NCI-H748 treated with DMSO at 0.1 percent for 48 hours (cell line): ENCODE data around the gene PLEKHA4.
"Not testable (repeated sequence)": the region's sequence is repeated elsewhere in the genome, so short reads cannot be mapped to it uniquely, and the experiment has no call there.

Source experiments
- DNase-seq: peaks from one replicate; lab custom pipeline; 2025; lab: John Stamatoyannopoulos, UW

PLEKHA4 gene

GRCh38 chr19:48887861-48888612, 19.6 kb upstream of the PLEKHA4 start:
- no peak for DNase-seq

DNA sequence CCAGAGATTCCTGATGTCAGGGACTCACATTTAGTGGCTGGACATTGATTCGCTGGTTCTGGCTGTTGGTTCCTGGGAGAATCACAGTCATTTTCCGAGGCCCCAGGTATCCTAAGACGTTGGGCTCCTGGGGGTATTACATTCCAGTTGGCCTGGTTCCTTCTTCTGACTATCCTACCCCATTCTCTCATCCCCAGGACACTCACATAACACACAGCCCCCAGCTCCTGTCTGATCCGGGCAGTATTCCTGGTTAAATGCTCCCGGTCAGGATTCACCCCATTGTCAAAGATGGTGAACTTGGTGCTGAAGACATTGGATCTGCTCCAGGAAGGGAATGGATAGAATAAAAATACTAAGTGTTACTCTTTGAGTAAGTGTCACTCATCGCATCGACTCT, 15.3 kb upstream of the PLEKHA4 start:
- no peak for DNase-seq

- DNase-seq = no peak
Observed at GRCh38 chr19:48881741-48882657, 13.6 kb upstream of the PLEKHA4 start.

DNA sequence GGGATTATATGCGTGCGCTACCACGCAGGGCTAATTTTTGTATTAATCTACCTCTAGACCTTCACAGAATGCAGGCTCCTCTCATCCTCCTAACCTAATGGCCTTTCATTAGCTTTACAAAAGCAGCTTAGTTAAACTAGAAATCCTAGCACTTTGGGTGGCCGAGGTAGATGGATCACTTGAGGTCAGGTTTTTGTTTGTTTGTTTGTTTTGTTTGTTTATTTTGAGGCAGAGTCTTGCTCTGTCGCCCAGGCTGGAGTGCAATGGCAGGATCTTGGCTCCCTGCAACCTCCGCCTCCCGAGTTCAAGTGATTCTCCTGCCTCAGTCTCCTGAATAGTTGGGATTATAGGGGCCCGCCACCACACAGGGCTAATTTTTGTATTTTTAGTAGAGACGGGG, 11.3 kb upstream of the PLEKHA4 start:
- DNase-seq = not testable (repeated sequence)

- DNase-seq = no peak
Observed at GRCh38 chr19:48879025-48879637, 10.7 kb upstream of the PLEKHA4 start.

- no peak for DNase-seq
Observed at GRCh38 chr19:48878196-48879024, 10.0 kb upstream of the PLEKHA4 start.

GRCh38 chr19:48877855-48878195, 9.4 kb upstream of the PLEKHA4 start:
- DNase-seq = no peak

- not testable (repeated sequence) for DNase-seq
Observed at GRCh38 chr19:48876043-48876981, 7.9 kb upstream of the PLEKHA4 start.

DNA sequence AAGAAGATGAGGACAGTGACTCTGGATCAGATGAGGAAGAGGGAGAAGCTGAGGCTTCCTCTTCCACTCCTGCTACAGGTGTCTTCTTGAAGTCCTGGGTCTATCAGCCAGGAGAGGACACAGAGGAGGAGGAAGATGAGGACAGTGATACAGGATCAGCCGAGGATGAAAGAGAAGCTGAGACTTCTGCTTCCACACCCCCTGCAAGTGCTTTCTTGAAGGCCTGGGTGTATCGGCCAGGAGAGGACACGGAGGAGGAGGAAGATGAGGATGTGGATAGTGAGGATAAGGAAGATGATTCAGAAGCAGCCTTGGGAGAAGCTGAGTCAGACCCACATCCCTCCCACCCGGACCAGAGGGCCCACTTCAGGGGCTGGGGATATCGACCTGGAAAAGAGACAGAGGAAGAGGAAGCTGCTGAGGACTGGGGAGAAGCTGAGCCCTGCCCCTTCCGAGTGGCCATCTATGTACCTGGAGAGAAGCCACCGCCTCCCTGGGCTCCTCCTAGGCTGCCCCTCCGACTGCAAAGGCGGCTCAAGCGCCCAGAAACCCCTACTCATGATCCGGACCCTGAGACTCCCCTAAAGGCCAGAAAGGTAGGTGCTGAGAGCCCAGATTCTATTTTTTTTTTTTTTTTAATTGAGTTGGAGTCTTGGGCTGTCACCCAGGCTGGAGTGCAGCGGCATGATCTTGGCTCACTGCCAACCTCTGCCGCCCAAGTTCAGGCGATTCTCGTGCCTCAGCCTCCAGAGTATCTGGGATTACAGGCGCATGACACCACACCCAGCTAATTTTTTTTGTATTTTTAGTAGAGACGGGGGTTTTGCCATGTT, 6.1 kb upstream of the PLEKHA4 start:
- DNase-seq = no peak

GRCh38 chr19:48873476-48874302, 5.3 kb upstream of the PLEKHA4 start:
- DNase-seq = no peak

GRCh38 chr19:48872884-48873475, 4.6 kb upstream of the PLEKHA4 start:
- DNase-seq = peak; percentile 83

DNA sequence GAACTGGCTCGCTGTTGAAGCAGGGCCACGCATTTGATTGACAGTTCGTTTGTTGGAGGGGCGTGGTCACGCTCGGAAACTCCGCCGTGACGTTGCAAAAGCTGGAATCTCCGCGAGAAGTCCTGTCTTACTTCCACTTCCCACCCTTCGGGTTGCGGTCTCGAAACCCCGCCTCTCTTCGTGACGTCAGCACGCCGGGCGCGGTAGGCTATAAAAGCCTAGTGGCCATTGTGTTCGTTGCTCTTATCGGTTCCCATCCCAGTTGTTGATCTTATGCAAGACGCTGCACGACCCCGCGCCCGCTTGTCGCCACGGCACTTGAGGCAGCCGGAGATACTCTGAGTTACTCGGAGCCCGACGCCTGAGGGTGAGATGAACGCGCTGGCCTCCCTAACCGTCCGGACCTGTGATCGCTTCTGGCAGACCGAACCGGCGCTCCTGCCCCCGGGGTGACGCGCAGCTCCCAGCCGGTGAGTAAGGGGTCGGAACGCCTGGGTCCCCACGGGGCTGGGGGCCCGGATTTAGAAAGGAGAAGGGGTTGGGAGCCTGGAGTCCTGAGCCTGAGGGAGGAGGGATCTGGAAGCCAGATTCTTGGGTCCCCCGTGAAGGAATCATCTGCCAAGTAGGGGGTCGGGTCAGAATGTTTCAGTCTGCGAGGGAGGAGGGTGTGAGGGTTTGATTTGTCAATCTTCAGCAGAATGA, 3.9 kb upstream of the PLEKHA4 start, which contains the start of gene PPP1R15A:
TSS of gene PPP1R15A (plus strand) at position 240 of the 702 bp plus-strand sequence. CDS start 813 bp downstream, outside the sequence.
- DNase-seq = peak; percentile 96

DNA sequence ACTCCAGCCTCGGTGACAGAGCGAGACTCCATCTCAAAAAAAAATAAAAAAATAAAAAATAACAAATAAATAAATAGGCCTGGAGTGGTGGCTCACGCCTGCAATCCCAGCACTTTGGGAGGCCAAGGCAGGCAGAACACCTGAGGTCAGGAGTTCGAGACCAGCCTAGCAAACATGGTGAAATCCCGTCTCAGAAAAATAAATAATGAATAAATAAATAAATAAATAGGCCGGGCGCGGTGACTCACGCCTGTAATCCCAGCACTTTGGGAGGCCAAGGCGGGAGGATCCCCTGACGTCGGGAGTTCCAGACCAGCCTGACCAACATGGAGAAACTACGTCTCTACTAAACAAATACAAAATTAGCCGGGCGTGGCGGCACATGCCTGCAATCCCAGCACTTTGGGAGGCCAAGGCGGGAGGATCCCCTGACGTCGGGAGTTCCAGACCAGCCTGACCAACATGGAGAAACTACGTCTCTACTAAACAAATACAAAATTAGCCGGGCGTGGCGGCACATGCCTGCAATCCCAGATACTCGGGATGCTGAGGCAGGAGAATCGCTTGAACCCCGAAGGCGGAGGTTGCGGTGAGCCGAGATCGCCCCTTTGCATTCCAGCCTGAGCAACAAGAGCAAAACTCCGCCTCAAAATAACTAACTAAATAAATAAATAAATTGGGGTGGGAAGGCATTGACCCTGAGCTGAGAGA, 3.2 kb upstream of the PLEKHA4 start:
- not testable (repeated sequence) for DNase-seq

- no peak for DNase-seq
Observed at GRCh38 chr19:48870048-48870447, 1.6 kb upstream of the PLEKHA4 start.

DNA sequence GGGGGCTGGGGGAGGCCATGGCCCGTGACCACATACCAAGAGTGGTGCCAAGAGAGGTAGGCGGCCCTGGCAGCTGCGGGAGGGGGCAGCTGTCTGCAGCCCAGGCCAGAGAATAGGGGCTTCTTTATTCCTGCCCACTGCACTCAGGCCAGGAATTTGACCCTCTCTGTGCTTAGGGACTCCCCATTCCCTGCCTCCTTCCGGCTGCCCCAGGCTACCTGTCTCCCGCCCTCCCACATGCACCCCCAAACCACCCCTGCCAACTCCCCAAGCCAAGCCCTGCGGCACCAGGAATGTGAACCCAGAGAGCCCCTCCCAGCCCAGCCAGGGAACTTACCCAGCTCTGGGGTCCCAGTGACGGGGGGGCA, 687 bp downstream of the PLEKHA4 start:
- DNase-seq = no peak

- DNase-seq = no peak
Observed at GRCh38 chr19:48867123-48867745, 1.2 kb downstream of the PLEKHA4 start.

- no peak for DNase-seq
Observed at GRCh38 chr19:48866692-48867091, 1.7 kb downstream of the PLEKHA4 start.
